K562 (cell line): Measurements from ENCODE around the gene PACSIN2. TPM values are rescaled to one million over a fixed set of nuclear protein-coding genes. Genes with fewer than 3 reads are reported as not detected.

Experiments
- ATF2 ChIP-seq: sonication (generic); formaldehyde crosslinking; IDR thresholded peaks from 2 replicates; pipeline ENCODE4 v1.8.1; 2022; ENCODE audit warnings: missing genetic modification reagents
- HMGN3 ChIP-seq: IDR thresholded peaks from 2 replicates; pipeline ENCODE4 v1.6.1; 2011; ENCODE audit warnings: borderline replicate concordance, low read depth, mild to moderate bottlenecking, mixed read lengths, low read length; ENCODE audit not compliant: insufficient read length; ENCODE audit errors: extremely low read depth
- MEF2A ChIP-seq: IDR thresholded peaks from 2 replicates; pipeline ENCODE4 v1.6.1; 2011; ENCODE audit warnings: low read depth, mild to moderate bottlenecking, low read length, moderate library complexity; ENCODE audit not compliant: control insufficient read depth
- SMC3 ChIP-seq: conservative IDR thresholded peaks from 2 replicates; pipeline ENCODE4 v1.6.1; 2011; ENCODE audit warnings: low read depth, low read length, improper control_type of control experiment; ENCODE audit not compliant: insufficient read depth
- ZNF232 ChIP-seq: sonication (generic); formaldehyde crosslinking; IDR thresholded peaks from 2 replicates; pipeline ENCODE4 v1.8.0; 2022; ENCODE audit warnings: mild to moderate bottlenecking, missing genetic modification reagents
- ZNF280A ChIP-seq: fragments of 450-650 bp; IDR thresholded peaks from 2 replicates; pipeline ENCODE4 v1.6.1; 2018; ENCODE audit warnings: mild to moderate bottlenecking, low read depth; ENCODE audit not compliant: partially characterized antibody
- ZNF507 ChIP-seq: conservative IDR thresholded peaks from 2 replicates; pipeline ENCODE4 v1.6.1; 2017; ENCODE audit warnings: missing genetic modification characterization, missing compliant biosample characterization
- ZNF551 ChIP-seq: fragments of 250-450 bp; sonication (Bioruptor Pico); IDR thresholded peaks from 2 replicates; pipeline ENCODE4 v1.5.0; 2021; ENCODE audit warnings: mild to moderate bottlenecking, moderate library complexity
- polyA plus RNA-seq, 8 experiments: library from polyadenylated mRNA; depleted of rRNA in 4 of 8; stranded (reverse) in 5 of 8; unstranded in 3 of 8; fragments of >200 nt; fragmentation: Nextera tagmentation in 2 of 8; fragmentation: Illumina TruSeq in 1 of 8; extraction: Ambion mirVana in 2 of 8; extraction: Trizol in 1 of 8; gene quantifications; 2 replicates each; pipeline versions ENCODE4 v1.2.1 to v1.2.3, GENCODE V29; 2011 to 2014; ENCODE audit warnings: inconsistent platforms in 1 of 8, missing spikeins in 1 of 8
- total RNA-seq, 7 experiments: library from RNA; depleted of rRNA in 6 of 7; stranded (reverse); fragments of >200 nt in 6 of 7; fragmentation: Illumina TruSeq in 2 of 7; extraction: Trizol in 2 of 7; gene quantifications; 2 replicates each; pipeline versions ENCODE4 v1.2.1 to v1.2.3, GENCODE V29; 2011 to 2021; ENCODE audit warnings: low replicate concordance in 1 of 7

The PACSIN2 gene
- total and polyA plus RNA-seq, 9 of the 15 experiments (the other 6 are each of a cell fraction or from before 2014, with no cell fraction given): 0.45 to 45.1 (median 23.9) TPM

GRCh38 chr22:43008509-43008908, 6.4 kb downstream of the PACSIN2 start (continued):
- TF ChIP-seq ZNF551 (CRISPR knock-in tag) (no peak), MEF2A (no peak), ZNF232 (no peak), HMGN3 (no peak), SMC3 (no peak), ATF2 (CRISPR knock-in tag) (no peak), ZNF507 (tag) (no peak), ZNF280A (no peak)
